IPS-NIHi7 (cell line): ENCODE results near the gene COL4A2.
"Not testable (repeated sequence)": the region's sequence is repeated elsewhere in the genome, so short reads cannot be mapped to it uniquely, and the experiment has no call there.

Experiments used
- DNase-seq: peaks from one replicate; pipeline ENCODE4 v3.0.0; 2012; ENCODE audit warnings: mixed read lengths; ENCODE audit errors: extremely low spot score

Gene COL4A2

DNA sequence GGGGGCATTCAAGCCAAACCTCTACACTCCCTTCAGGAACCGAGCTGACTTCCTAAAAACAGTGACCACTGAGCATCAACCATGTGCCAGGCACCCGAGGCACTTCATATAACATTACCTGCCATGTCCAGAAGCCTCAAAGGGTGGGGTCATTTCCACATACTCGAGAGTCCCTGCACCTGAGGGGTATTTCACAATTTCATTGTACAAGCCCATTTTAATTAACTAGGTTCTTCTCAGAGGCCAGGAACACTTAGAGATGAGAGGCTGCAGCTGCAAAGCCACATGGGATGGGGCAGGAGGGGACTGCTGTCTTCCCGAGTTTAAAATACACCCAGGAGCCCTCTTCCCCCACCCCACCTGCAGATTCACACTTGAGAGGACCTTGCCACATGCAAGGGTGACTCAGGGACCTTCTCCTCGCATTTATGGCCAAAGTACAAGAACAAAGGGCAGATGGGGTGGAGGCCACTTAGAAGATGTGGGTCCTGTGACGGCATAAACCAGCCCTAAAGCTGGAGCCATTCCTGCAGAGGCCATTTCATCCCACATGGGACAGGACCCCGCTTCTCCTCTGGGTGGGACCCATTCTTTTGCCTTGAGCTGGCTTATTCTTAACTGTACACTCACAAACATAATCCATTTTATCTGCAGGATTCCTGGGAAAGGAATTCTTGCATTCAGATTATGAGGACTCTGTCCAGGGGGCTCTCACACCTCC lies 210.6 kb downstream of the COL4A2 start:
- DNase-seq, result no peak

DNA sequence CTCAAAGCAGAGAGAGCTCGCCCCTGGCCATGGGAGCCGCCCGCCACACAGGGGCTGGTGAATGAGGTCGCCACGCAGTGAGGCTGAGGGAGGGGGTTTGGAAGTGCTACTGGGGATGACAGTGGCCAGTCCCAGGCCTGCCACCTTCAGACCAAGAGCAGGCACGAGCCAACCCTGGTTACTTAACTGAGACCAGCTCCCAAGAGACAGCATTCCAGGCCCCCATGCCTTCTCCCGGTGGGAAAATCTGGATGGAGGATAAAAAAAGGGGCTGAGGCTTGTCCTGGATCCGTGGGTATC lies 211.1 kb downstream of the COL4A2 start:
- no peak for DNase-seq

DNA sequence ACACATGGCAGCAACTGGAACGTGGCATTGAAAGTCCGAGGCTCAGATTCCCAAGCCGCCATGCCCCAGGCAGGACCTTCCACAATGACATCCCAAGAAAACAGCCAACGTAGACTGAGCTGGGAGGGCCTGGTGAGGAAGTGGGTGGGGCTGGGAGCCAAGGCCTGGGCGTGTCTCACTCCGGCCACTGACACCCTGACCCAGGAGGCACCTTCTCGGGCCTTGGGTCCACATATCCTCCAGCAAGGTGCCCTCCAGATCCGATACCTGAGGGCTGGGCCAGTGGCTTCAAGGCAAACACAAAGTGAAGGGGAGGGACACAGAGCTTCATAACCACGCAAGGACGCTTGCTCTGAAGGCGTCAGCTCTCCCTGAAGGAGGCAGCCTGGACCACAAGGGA lies 211.5 kb downstream of the COL4A2 start:
- DNase-seq, result no peak

- no peak for DNase-seq
These were observed 212.0 kb downstream of the COL4A2 start for GRCh38 chr13:110519046-110519445.

DNA sequence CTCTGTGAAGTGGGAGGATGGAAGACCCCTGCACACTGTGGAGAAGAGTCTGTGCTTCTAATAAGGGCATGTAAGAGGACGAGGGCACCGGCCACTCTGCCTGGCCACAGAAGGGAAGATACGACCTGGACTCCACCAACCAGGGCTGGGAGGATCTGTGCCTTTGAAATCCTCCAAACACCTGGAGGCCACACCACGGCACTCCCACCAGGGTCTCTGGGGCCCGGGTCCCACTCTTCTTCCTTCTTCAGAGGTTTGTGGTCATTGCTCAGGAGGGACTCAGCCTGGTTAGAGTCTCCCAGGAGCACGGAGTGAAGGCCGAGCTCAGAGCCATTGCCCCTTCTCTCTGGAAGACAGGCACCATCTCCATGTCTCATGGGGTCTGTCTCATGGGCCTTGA lies 212.4 kb downstream of the COL4A2 start:
- no peak for DNase-seq

GRCh38 chr13:110520431-110521295 lies 213.6 kb downstream of the COL4A2 start:
- DNase-seq, result no peak

GRCh38 chr13:110521296-110521680 lies 214.2 kb downstream of the COL4A2 start:
- no peak for DNase-seq

DNA sequence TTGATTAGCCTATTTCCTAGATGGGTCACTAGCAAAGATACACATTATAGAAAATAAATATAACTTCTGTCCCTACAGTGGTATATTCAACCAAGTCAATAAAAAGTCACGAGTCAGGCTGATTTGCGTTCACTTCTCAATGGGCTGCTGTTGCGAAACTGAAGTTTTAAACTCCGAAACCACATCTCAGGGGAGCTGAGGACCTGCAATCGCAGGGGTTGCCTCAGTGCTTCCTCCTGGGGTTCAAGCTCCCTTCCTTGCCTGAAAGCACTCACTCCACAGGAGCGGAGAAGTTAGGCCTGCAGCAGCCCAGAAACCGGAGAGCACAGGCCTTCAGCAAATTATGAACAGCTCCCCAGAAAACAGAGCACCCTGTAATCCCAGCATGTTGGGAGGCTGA lies 214.9 kb downstream of the COL4A2 start:
- DNase-seq, result no peak

GRCh38 chr13:110522721-110523120 lies 215.6 kb downstream of the COL4A2 start:
- DNase-seq, result no peak

GRCh38 chr13:110523180-110523579 lies 216.1 kb downstream of the COL4A2 start:
- no peak for DNase-seq

DNA sequence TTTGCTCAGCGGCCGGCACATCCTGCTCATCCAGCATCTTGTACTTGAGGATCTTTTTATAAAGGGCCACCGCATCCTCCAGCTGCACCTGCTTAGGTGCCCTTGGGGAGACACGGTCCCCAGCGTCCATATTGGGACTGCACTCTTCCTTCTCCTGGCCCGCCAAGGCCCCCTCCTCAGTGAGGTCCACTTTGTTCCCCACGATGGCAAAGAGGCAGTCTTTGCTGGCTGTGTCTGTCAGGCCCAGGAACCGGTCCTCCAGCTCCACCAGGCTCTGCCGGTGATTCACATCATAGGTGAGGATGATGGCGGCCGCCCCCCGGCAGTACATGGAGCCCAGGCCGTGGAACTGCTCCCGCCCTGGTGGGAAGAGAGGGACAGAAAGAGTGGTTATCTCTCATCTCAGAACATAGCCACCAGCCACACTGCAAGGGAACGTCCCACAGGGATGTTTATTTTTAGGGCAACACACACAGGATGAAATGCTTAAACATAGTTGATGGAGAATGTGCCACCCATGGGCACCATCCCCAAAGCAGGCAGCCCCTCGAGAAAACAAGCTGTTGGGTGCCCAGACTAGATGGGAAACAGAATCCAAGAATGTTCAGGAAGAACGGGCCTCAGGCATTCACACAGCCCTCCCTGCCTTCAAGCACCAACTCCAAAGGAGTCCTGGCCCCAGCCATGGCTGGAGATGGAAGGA lies 216.9 kb downstream of the COL4A2 start:
- DNase-seq, result no peak

DNA sequence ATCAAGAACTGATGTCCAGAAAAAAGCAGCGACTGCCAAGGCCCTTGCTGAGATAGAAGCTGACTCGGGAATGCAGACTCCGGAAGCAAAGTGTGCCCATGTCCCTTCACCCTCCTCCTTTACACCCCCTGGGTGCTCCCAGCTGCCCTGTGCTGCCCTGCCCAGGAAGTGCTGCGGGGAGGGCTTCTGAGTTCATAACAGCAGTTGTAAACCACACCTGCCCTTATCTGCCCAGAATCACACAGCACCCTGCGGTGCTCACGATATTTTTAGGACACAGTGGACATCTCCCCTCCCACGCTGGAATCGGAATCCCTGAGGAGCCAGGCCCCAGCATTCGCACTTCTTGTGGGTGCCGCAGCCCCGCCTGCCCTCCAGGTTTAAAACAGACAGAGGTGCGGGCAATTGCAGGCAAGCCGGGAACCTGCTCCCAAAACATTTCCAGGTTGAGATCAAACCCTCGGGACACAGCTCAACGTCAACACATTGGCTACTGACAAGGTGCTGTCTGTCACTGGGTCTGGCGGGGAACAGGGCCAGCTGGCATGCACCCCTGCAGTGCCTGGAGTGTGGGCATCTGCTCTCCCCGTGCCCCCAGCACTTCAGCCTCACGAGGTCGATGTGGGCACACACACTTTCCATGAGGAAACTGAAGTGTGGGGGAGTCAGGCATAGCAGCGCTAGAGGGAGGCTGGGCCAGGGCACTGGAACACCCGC lies 217.6 kb downstream of the COL4A2 start:
- DNase-seq, result no peak

- DNase-seq, result no peak
These were observed 218.5 kb downstream of the COL4A2 start for GRCh38 chr13:110525328-110526319.

GRCh38 chr13:110528371-110528770 lies 221.3 kb downstream of the COL4A2 start:
- no peak for DNase-seq

DNA sequence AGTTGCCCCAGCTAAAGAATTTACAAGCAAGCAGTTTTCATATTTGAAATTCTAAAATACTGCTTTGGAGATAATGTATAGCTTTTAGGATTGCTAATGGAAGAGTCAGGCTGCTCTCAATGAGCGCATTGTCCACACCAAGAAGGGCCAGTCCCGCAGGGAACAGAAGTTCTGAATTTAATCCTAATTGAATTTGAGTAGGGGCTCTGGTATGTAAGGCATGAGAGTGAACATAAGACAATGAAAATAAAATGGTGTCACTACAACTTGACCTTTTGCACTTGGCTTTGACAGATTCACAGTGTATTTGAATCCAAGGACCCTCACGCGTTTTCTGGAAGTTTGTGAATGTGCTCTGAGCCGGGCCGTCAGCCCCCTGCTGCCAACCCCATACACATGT lies 221.8 kb downstream of the COL4A2 start:
- no peak for DNase-seq

- DNase-seq, result no peak
These were observed 222.6 kb downstream of the COL4A2 start for GRCh38 chr13:110529522-110530311.

DNA sequence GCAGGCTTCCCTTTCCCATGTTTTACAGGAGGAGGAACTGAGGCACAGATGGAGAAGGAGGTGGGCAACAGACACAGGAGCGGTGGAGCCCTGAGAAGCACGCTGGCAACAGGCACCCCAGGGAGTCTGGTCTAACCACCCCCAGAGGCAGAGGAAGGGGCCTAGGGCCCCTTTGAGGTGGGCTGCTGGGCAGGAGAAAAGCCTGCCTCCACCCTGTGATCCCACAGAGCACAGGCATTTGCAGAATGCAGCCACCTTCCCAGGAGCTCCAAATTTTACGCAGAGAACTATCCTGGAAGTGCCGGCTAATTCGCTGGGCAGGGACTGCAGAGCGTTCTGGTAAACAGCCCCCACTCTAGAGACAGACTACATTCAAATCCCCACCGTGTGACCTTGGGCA lies 224.0 kb downstream of the COL4A2 start:
- no peak for DNase-seq

GRCh38 chr13:110531671-110532083 lies 224.6 kb downstream of the COL4A2 start:
- DNase-seq, result no peak

- DNase-seq, result not testable (repeated sequence)
These were observed 225.2 kb downstream of the COL4A2 start for GRCh38 chr13:110532258-110532657.
